CD4-positive, alpha-beta T cell treated with Interleukin-2 at 100 ng/mL for 4 hours (primary cell): ENCODE data around the gene ZBTB25.

Experiments
- DNase-seq: peaks from one replicate; pipeline ENCODE4 v3.0.0-alpha.2; 2020; ENCODE audit warnings: low spot score

ZBTB25 gene

DNA sequence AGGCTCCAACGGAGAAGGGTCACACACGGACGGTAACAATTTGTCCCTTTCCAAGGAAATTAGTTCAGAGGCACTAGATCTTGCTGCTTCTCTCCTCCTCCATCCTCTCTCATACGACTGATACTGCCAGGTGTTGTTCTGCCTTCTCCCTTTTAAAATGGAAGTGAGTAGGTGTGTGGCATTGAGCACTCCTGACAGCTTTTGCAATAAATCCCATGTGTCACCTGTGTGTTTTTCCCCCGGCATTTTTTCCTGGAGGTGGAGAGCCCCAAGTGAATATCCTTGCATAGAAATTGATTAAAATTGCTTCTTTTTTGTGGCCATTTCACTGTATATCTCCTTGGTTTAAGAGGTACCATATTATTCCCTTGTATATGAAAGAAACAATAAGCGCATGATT lies 64.5 kb downstream of the ZBTB25 start:
- DNase-seq = no peak

DNA sequence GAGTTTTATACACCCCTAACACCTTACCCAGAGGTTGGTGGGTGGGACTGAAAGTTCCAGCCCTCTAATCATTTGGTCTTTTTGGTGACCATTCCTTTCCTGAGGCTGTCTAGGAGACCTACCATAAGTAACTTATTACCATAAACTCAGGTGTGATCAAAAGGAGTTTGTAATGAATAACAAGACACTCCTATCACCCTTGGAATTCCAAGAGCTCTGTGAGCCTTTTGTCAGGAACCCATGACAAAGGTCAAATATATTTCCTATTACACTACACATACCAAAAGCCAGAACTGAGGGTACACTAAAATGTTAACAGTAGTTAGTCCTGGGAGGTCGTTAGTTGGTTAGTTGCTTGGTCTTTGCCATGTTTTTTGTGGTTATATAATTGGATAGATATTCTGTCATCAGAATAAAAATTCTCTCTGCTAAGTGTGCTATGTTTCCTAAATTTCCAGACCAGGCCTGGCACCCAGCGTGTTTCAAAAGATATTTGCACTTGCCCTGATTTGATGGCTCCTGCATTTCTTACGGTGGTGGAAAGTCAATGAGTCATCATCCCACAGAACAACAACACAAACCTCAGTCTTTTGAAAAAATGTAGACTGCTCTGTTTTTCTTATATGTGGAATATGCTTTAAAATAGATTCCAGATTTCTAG lies 65.3 kb downstream of the ZBTB25 start:
- DNase-seq = peak; percentile 32

DNA sequence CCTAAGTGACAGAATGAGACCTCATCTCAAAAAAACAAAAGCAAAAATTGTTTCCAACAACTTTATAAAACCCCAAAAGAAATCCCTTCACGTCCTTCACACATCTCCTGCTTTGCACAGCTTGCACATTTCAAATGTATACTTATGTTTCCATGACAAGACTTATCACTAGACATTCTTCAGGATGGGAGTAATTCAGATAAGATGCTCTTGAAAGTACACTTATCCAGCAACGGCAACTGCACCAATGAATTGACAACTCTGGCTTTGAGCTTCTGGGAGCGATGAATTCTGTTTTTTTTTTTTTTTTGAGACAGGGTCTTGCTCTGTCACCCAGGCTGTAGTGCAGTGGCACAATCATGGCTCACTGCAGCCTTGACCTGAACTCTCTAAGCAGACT lies 69.1 kb downstream of the ZBTB25 start:
- DNase-seq = no peak

DNA sequence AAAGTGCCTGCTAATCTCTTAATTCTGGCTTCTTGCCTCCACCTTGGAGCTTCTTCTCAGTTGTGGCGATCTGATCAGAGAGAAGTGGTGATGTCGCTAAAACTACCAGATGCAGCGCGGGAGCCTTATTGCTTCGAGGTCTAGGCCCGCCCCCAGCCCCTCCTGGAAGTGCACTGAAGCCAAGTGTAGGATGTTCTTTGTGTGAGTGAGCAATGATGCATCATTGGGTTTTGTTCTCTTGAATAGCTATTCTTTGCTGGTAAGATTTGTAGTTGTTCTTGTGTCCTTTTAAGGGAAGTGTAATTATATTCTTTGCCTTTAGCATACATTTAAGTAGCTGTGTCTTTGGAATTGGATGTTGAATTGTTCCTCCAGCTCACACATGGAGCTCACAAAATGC lies 79.7 kb downstream of the ZBTB25 start:
- no peak for DNase-seq

DNA sequence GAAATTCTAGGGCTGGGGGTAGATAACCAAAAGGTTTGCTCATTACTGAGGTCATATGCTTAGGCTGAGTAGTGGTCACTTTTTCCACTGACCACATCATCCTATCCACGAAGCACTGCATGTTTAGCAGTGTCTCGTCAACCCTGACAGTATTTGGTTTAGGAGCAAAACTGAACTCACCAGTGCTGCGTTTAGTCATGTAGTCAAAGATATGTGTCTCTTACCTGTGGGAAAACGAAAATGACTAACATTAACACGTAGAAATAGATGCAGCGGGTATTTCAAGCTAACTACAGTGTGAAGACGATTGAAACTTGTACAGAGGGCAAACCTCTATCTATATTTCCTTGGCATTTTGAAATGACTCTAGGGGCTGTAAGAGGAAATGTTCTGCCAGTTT lies 80.9 kb downstream of the ZBTB25 start:
- no peak for DNase-seq

DNA sequence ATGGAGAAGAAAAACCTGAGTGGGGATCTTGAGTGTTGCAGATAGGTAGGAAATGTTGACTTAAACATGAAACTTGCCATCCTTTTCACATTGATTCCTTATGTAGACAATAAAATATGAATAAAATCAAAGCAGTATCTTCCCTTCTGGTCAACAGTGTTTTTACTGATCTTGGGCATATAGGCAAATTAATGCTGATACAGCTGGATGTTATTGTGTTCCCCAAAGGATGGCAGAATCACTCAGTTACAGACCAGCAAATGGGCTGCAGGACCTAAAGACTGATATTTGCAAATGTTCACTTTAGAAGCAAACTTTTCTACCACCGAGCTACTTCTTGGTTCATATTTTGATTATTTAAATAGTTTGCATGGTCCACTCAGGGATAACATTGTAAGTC lies 81.6 kb downstream of the ZBTB25 start:
- DNase-seq = no peak

DNA sequence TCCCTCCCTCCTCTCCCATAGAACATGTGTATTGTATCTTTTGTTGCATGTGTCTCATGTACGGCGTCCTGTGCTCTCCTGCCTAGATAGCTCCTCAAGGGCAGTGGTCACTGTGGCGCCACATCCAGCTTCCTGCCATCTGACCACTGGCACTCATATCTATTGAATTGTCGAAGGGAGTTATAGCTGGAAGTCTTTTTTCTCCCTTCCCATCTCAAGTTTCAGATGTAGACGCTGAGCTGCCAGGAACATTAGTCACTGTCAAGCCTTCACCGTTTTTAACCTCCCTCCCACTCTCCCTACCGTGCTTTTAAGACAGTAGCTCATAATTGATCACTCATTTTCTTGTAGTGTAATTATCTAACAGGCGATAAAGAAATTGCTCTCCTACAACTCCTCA lies 82.5 kb downstream of the ZBTB25 start:
- no peak for DNase-seq

DNA sequence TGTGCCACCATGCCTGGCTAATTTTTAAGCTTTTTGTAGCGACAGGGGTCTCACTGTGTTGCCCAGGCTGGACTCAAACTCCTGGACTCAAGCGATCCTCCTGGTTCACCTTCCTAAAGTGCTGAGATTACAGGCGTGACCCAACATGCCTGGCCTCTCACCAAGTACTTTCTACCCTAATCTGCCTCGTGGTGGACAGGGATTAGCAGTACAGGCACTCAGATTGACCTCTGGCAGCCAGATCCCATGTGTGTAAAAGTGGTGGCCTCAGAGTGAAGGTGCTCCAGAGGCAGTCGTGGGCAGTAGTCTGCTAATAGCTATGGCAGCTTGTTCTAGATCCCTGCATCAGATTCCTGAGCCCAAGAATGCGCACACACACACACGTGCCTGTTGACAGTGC lies 84.6 kb downstream of the ZBTB25 start:
- no peak for DNase-seq

DNA sequence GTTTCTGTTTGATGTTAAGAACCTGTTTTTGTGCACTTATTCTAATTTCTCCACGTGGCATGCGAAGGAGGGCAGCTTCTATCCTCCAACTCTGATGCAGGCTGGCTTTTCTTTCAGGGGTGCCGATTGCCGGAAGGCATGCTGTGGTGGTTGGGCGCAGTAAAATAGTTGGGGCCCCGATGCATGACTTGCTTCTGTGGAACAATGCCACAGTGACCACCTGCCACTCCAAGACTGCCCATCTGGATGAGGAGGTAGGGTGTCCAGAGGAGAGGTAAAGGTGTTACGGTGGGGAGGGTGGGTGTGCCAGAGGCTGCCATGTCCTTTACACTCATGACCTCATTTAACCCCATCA lies 85.9 kb downstream of the ZBTB25 start:
- no peak for DNase-seq

DNA sequence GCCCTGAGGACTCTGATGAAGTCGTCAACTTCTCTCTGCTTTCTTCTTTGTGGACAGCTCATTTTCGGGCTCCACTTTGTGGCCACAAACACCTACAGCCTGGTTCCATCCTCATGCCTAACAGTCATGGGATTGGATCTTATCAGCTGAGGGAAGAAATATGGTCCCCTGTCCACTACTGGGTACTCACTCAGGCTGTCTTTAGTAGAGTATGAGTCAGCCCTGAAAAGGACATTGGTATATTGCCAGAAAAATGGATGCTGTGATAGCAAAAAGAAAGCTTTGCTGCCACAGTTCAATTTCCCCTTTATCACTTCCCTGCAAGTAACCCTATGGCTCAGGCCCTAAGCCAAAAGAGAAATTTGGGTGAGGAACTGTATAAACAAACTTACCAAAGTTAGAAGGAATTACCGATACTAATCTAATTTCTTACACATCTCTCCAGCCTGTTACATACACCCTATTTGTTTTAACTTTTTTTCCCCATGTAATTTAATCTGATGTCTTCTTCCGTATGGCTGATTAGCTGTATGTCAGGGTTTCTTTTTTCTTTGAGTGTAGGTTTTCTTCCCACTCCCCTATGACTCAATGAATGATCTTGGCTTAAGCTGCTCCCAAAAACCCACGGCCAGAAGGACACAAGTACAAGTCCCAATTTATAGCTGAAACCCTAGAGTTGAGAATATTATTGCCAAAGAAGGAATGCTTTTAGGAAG lies 86.4 kb downstream of the ZBTB25 start:
- DNase-seq = no peak

DNA sequence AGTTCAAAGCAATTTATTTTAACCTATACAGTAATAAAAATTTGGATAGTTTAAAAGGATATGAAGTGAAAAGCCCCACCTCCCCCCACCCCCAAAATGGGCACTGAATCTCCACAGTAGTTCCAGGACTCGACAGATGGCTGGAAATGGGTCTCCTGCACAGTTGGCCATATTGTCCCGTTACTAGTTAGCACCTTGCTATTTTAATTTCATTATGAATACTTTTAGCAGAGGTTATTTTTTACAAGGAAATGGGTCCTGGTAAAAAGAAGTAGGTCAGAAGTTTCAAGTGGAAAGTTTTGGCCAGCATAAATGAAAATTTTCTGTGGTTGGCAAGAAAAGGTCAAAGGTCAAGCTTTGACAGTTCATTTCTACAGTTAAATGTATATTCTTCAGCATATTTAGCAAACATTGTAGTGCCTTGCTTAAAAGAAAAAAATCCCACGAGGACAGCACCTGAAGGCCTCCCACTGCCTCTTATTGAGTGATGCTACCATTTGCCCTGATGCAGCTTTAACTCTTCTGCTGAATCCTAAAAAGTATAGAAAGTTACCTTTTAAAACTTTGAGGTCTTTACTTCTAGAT lies 87.2 kb downstream of the ZBTB25 start:
- DNase-seq = no peak

DNA sequence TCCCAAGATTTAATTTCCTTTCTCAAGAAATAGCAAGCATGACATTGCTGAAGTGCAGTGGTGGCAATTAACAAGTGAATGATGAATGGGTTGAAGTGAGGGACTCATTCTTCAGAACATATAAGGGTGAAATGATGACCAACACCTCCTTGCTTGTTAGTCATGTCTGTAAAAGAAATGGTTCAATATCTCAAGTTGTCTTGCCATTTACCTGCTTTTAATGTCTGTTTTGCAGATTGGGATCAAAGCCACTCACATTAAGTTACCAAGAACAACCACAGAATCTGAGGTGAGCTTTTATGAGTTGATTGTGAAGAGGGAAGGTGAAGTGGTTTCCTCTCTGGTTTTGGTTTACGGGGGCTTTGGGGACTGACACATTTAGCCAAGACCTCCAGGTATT lies 91.4 kb downstream of the ZBTB25 start:
- no peak for DNase-seq

DNA sequence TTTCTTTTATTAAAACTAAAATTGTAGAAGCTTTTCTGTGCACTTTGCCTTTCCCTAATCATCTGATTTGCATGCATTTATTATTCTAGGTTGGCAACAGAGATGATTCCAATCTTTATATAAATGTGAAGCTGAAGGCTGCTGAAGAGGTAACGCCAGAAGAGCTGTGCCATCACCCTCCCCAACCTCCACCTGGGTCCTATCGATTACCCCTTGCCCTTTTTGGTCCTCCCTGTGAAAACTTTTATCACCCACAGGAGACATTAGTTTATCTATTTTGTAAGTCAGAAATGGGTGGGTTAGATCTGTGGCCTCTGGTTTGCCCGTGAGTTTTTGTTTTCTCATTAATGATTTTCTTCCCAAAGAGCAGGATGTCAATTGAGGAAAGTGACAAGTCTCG lies 92.6 kb downstream of the ZBTB25 start:
- no peak for DNase-seq

DNA sequence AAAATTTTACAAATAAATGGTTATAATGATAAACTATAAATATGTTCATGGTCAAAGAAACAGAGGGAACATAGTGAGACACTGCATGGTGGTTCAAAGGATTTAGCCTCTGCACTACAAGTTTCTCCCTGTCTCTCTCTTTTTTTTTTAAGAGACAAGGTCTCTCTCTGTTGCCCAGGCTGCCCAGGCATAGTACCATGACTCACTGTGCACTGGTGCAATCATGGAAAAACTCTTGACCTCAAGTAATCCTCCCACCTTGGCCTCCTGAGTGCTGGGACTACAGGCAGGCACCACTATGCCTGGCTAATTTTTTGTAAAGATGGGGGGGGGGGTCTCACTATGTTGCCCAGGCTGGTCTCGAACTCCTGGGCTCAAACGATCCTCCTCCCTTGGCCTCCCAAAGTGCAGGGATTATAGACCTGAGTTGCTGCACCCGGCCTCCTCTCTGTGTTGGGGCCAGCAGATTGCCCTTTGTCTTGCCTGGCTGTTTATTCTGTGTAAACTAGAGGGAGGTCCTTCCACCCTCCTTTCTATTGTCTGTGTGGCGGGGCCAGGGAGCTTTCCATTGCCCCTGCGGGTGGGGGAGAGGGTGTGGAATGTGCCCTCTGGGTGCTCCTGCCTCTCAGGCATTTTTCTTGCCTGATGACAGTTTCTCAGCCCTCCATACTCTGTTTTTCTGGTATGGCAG lies 93.4 kb downstream of the ZBTB25 start:
- no peak for DNase-seq

DNA sequence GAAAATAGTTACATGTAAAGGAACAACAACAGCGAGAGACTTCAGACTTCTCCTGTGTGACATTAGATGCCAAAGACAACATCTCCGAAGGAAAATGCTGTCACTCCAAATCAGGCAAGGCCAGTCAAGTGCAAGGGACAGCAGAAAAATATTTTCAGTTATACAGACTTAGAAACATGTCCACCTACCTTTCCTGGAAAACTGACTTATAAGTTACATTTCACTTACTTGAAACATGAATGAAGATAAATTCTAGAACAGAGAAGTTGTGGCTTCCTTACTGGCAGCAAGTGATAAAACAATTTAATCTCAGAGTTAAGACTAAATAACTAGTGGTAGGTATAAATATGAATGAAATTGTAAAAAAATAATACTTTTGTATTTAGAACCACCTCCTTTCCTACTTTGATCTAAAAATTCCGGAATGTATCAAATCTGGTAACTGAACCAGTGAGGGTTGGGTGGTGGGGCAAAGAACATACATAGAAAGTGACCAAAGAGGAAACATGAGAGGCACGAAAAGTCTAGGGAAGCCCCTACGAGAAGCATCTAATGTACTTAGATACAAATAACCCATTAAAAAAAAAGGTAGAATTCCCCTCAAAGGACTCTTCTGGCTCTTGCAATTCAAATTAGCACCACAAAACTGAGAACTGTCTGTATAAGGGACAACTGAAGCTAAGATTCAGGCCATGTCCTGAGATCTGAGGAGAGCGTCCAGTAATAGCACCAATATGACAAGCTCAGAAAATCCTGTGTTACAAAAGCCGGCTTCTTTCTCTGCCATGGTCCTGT lies 94.3 kb downstream of the ZBTB25 start:
- no peak for DNase-seq

DNA sequence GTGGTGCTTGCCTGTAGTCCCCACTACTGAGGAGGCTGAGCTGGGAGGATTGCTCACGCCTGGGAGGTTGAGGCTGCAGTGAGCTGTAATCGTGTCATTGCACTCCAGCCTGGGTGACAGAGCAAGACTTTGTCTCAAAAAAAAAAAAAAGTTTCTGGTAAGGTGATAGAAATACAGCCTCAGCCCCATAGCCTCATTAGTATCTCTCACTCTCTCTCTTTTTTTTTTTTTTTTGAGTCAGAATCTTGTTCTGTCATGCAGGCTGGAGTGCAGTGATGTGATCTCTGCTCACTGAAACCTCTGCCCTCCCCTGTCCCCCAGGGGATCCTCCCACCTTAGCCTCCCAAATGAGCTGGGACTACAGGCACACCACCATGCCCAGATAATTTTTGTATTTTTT lies 96.3 kb downstream of the ZBTB25 start:
- no peak for DNase-seq

DNA sequence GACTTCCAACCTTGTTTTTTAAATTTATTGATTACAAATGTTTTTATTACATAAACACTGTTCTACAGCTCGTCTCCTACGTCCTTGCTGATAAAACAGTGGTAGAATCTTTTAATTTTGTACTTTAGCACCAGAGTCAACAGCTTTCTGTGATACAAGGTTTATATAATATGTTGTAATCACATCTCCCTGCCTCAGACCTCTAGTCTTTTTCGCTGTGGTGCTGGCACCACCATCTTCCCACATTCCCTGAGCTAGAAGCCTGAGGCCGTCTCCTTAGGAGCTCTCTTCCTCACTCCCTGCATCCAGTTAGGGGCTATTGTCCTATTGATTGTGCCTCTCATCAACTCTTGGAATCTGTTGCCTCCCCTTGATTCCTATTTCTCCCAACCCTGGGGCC lies 98.3 kb downstream of the ZBTB25 start:
- DNase-seq = no peak

DNA sequence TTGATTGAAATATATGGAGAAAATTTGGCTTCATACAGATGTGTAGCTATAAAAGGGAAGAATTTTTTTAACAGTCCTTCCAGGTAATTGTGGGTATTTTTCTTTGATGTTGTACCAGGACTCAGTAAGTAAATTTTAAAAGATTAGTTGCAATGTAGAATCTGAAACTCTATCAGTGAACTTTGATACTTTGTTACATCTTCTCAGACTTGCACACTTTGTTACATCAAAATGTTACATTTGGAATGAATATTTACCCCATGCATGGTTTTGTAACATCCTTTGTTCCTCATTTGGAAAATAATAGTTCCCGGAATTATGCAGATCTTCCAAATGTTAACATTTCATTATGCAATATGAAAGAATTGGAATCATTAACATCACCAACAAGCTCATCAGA lies 101.7 kb downstream of the ZBTB25 start:
- DNase-seq = no peak

DNA sequence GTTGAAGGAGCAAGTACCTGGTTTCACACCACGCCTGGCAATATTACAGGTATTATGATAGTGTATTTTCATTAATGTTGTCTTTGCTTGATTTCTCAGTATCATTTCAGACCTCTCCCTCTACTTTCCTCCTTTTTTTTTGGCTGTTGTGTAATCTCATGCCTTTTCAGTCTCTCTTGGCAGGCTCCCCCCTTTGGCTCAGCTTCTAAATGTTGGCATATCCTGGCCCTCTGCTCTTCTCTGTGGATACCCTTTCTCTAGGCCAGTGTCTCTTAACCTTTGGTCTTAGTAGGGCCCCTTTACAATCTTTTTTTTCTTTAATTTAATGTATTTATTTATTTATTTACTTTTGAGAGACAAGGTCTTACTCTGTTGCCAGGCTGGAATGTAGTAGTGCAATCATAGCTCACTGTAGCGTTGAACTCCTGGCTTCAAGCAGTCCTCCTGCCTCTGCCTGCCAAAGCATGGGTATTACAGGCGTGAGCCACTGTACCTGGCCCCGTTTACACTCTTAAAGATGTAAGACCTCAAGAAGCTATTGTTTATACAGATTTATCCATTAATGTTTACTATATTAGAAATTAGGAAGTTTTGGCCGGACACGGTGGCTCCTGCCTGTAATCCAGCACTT lies 102.7 kb downstream of the ZBTB25 start:
- no peak for DNase-seq
